HG03045 (cell line): ENCODE results near the gene DENR.

Experiments used
- ATAC-seq: cut with Tn5 transposase; IDR thresholded peaks from one replicate; pipeline ENCODE4 v1.9.1; 2021; ENCODE audit warnings: mild to moderate bottlenecking, moderate library complexity; ENCODE audit not compliant: unreplicated experiment

Gene DENR

DNA sequence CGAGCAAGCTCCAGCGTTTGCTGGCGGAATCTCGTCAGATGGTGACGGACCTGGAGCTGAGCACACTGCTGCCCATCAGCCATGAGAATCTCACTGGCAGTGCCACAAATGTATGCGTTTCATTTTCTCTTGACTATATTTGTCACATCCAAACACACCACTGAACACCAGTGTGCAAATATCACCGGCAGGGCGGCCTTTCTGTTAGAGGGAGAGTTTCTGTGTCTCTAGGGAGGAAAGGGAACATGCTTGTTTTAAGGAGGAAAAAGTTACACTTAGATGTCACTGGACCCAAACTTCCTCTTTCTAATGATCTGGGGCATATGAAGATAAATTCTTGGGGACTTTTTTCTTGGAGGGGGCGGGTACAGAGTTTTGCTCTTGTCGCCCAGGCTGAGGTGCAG is 60.7 kb downstream of the DENR start:
- ATAC-seq: no peak

DNA sequence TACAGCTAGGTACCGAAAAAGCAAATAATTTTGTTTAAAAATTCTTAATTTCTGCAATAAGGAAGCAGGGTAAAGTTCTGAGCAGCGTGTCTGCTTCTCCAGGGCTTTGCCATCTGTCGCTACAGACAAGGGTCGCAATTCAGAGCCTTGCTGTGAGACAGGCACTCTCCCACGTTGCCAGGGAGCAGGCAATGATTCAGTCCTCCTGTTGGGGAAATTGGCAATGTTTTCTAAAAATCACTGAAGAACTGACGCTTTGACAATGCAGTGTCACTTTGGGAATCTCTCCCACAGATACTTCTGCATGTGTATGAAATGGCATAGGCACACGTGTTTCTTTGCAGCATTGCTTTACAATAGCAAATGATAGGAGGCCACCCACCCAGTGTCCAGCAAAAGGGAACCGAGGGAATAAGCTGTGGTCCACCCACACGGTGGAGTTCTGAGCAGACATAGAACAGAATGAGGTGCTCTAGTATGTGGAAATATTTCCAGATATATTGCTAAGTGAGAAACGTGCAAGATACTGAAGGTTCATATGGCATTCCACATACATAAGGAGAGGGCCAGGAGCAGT is 66.7 kb downstream of the DENR start:
- no peak for ATAC-seq

DNA sequence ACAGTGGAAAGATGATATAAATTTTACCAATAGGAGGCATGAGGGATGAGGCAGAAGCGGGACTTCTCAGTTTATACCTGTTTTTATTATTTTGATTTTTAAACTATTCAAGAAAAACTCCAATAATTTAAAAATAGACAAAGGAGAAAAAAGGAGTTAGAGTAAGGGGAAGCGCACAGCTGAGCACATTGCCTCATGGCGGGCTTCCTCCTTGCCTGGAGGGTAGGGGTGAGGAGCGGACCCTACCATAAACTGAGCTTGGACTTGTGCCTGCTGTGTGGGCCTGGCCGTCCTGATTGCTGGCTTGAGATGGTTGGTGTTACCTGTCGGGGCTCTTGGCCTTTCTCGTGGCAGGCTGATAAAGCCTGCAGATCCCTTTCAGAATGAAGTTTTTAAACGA is 67.5 kb downstream of the DENR start:
- ATAC-seq: no peak
